DMS 273 (cell line): ENCODE results near the gene NIPAL3.
"Not testable (repeated sequence)": the region's sequence is repeated elsewhere in the genome, so short reads cannot be mapped to it uniquely, and the experiment has no call there.

Source experiments
- DNase-seq: peaks from one replicate; lab custom pipeline; 2025; ENCODE audit not compliant: unreplicated experiment; lab: John Stamatoyannopoulos, UW

The NIPAL3 gene

GRCh38 chr1:24455272-24455671 lies 39.7 kb downstream of the NIPAL3 start:
- no peak for DNase-seq

GRCh38 chr1:24457866-24458265 lies 42.3 kb downstream of the NIPAL3 start:
- no peak for DNase-seq

- DNase-seq: no peak
Observed at GRCh38 chr1:24459551-24460266, 44.1 kb downstream of the NIPAL3 start.

- not testable (repeated sequence) for DNase-seq
Observed at GRCh38 chr1:24462128-24462527, 46.5 kb downstream of the NIPAL3 start.

- DNase-seq: no peak
Observed at GRCh38 chr1:24463776-24464735, 48.5 kb downstream of the NIPAL3 start.

GRCh38 chr1:24465099-24465498 lies 49.5 kb downstream of the NIPAL3 start:
- DNase-seq: no peak

GRCh38 chr1:24465638-24466037 lies 50.0 kb downstream of the NIPAL3 start:
- DNase-seq: no peak

GRCh38 chr1:24468685-24469316 lies 53.2 kb downstream of the NIPAL3 start:
- peak; percentile 9 for DNase-seq

GRCh38 chr1:24470592-24470991 lies 55.0 kb downstream of the NIPAL3 start:
- DNase-seq: no peak

GRCh38 chr1:24472527-24473251 lies 57.1 kb downstream of the NIPAL3 start:
- no peak for DNase-seq

- no peak for DNase-seq
Observed at GRCh38 chr1:24474193-24474592, 58.6 kb downstream of the NIPAL3 start.

- DNase-seq: no peak
Observed at GRCh38 chr1:24475700-24476099, 60.1 kb downstream of the NIPAL3 start.

GRCh38 chr1:24476571-24476970 lies 61.0 kb downstream of the NIPAL3 start:
- no peak for DNase-seq

GRCh38 chr1:24477309-24477708 lies 61.7 kb downstream of the NIPAL3 start:
- DNase-seq: peak; percentile 15

GRCh38 chr1:24481101-24481500 lies 65.5 kb downstream of the NIPAL3 start:
- DNase-seq: no peak

GRCh38 chr1:24481843-24482610 lies 66.4 kb downstream of the NIPAL3 start:
- no peak for DNase-seq

- peak; percentile 27 for DNase-seq
Observed at GRCh38 chr1:24483441-24483840, 67.8 kb downstream of the NIPAL3 start.

GRCh38 chr1:24484199-24484598 lies 68.6 kb downstream of the NIPAL3 start:
- DNase-seq: no peak

- no peak for DNase-seq
Observed at GRCh38 chr1:24486331-24487065, 70.9 kb downstream of the NIPAL3 start.

GRCh38 chr1:24487455-24487854 lies 71.9 kb downstream of the NIPAL3 start:
- DNase-seq: no peak
